8988T (cell line): ENCODE measurements around the gene NPEPL1.
"Not testable (repeated sequence)": the region's sequence is repeated elsewhere in the genome, so short reads cannot be mapped to it uniquely, and the experiment has no call there.

Experiments used
- DNase-seq: peaks from one replicate; pipeline ENCODE4 v3.0.0; 2011

NPEPL1 gene

DNA sequence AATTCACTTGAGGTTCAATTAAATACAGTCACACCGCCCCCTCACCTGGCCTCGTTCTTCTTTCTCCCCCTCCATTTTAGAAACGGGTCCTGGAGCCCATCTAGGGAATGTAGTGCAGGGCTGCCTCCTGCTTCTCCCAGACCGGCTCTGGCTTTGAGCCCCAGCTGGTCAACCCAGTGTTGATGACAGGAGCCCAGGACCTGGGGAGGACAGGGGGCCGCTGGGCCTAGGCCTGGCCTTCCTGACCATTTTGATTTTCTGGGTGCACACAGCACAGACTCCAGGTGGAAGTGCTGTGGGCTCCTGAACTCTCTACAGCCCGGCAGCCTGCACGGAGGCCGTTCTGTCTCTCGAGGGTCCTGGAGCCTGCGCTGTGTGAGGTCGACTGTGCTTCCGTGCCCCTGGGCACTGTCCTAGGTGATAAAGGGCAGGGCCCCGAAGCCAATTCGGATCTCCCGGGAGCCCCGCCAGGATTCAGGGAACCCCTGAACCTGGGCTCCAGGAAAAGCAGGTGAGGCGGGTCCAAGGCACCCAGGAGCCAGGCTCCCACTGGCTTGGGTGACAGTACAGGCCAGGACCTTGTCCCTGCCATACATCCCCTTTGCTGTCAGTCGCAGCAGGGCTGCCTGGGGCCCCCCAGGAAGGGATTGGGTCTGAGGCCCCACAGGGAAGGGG lies 23.3 kb downstream of the NPEPL1 start:
- DNase-seq, result no peak

DNA sequence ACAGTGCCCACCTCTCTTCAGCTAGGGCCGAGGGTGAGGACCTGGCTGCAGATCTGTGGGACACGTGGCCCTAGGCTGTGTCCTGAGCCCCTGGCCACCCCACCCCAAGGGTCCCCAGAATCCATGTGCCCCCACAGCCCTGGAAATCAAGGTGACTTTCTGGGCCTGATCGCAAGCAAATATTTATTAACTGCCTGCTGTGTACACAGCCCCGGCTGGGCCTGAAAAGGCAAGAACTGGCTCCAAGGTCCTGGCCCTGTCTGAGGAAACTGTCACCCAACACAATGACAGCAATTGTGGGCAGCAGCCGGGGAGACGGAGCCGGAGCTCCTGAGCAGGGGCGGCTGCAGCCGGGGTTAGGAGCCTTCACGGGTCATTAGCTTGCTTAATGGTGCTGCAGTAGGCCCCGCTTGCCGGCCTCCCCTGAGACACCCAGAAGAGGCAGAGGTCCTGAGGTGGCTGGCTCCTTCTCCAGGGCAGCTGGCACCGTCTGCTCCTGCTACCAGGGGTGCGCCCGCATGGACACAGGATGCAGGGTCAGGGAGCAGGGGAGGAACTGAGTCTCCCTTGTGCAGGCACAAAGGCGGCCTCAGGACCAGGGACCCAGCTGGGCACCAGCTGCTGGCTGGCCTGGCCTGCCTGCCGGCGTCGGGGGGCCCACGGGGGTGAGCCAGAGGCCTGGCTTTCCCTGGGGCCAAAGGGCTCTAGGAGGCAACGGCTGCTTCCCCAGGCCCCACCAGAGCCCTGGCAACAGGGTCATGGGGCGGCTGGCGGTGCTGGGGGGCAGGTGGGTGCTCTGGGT lies 24.1 kb downstream of the NPEPL1 start:
- peak; percentile 14 for DNase-seq

DNA sequence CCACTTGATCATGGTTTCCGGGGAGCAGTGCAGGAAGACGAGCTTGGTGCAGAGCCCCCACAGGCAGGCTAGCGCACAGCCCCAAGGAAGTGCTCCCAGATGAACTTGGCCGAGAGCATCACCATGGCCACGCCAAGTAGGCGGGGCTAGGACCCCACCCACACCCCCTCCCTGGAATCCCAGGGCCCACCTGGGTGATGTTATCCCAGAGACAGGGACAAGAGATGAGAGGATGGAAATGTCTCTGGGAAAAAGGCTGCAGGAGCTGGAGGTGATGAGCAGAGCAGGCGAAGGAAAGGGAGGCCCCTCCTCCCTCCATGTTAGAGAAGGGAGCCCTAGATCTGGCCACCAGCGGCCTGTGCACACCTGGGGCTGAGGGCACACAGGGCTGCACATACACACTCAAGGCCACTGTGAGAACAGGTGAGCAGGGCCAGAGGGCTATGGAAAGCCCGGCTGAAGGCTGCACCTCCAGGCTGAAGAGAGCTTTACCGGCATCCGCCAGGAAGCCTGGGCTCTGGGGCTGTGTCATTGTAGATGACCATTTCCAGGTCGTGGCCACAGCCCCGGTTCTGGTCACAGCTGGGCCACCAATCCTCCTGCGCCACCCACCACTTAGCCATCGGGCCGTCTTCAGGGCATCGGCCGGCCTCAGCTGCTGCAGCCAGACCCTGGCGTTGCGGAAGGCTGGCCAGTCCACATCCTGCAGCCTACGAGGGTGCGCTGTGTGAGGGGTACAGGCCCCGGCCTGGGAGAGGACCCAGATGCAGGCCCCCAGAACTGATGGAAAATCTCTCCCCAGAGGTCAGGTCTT lies 24.9 kb downstream of the NPEPL1 start:
- DNase-seq, result no peak

DNA sequence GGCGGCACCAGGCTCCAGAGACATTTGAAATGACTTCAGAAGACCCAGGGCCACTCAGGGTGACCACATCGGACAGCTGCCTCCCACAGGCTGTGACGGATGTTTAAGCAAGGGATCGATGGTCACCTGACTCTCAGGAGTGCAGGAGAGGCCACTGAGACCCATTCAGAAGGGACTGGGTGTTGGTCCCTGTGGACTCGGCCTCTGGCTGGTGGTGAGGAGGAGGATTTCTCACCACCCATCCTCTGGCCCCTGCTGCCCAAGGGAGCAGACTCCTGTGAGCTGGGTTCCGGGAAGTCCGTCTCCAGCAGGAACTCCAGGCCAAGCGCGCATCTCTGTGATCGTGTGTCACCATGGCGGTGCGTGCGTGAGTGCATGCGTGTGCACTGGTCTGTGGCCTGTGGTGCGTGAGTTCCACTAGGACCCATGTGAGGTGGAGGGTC lies 25.5 kb downstream of the NPEPL1 start:
- no peak for DNase-seq

DNA sequence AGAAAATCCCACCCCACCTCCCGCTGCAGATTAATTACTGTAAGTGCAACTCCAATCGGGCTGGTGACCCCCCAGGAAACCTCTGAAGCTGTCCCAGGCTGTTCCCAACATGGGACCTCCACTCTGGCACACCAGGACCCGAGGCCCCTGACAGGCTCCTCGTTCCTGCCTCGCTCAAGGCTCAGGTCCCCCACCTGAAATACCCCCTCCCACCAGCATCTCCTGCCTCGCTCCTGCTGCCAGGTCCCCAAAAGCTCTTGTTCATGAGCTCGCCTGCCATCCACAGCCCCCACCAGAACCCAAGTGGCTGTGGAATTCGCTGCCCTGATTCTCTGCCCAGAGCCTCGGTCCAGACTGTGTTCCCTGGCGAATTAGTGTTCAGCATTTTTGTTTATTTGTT lies 26.1 kb downstream of the NPEPL1 start:
- DNase-seq, result no peak

DNA sequence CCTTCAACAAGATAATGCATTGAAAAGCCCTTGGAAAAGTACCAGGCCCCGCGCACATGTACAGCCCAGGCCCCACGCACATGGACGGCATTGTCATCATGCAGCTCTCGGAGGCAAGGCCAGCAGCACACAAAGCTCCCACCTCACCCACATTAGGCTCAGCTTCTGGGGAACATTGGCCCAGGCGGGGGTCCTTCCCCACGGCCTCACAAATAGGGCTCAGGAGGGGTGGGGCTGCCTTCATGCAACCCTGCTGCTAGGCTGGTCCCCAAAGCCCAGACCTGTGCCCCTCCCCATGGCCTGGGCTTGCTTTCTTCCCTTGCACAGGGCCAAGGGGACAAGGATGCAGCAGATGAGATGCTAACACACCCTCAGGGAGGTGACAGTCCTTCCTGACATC lies 26.7 kb downstream of the NPEPL1 start:
- DNase-seq, result no peak

DNA sequence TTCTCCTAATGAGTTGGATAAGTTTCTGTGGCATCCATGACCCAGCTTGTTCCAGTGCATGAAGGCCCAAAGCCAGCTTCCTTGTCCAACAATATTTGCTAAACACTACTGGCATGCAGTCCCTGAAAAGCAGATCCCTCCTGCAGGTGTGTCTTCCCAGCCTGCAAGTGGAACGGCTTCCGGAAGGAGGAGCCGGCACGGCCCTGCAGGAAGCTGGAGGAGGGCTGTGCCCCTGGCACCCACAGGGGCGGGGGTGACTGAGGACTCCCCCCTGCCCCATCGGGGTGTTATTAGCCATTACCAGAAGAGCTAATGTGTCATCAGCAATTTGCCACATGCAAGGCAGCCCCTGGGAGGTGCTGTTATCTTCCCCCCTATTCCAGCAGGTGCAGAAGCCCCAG lies 27.4 kb downstream of the NPEPL1 start:
- DNase-seq, result no peak

DNA sequence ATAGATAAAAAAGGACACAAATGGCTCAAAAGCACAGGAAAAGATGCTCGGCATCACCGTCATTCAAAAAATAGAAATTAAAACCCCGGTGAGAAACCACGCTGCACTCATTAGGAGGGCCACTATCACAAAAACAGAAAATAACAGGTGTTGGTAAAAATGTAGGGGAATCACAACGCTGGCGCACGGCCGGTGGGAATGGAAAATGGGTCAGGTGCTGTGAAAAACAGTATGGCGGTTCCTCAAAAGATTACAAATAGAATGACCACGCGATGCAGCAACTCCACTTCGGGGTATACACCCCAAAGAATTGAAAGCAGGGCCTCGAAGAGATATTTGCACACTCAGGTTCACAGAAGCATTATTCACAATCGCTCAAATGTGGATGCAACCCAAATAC lies 28.3 kb downstream of the NPEPL1 start:
- DNase-seq, result no peak

DNA sequence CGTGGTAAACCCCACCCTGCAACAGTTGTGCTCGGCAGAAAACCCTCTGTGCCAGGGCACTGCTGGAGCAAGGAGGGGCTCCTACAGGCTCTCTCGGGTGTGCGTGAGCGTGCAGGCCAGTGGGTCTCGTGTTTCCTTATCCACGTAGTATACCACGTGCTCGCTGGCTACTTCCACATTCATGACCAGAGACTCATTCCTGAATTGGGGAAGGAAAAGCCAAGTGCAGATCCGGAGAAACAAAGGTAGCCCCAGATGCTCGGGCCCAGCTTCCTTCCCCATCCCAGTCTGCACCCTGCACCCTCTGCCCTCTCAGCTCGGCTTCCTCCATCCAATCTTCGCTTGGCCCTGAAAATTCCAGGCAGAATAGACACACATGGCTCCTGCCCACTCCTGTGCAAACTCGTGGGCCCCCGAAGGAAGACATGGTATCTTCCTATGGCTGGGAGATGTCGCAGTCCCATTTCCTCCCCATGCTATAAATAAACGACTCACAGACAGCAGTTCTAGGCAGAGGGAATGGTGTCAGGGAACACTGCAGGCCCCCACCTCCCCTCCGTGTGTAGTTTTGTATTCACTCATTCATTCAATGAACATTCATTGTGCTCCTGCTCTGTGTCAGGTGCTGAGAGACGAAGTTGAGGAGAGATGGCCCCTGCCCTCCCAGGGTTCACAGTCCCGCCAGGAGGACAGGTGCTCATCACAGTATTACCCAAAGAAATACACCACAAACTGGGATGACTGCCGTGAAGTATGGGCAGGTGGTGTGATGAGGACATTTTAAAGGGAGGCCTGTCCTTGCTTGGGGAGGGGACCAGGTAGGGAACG lies 29.6 kb downstream of the NPEPL1 start:
- no peak for DNase-seq

DNA sequence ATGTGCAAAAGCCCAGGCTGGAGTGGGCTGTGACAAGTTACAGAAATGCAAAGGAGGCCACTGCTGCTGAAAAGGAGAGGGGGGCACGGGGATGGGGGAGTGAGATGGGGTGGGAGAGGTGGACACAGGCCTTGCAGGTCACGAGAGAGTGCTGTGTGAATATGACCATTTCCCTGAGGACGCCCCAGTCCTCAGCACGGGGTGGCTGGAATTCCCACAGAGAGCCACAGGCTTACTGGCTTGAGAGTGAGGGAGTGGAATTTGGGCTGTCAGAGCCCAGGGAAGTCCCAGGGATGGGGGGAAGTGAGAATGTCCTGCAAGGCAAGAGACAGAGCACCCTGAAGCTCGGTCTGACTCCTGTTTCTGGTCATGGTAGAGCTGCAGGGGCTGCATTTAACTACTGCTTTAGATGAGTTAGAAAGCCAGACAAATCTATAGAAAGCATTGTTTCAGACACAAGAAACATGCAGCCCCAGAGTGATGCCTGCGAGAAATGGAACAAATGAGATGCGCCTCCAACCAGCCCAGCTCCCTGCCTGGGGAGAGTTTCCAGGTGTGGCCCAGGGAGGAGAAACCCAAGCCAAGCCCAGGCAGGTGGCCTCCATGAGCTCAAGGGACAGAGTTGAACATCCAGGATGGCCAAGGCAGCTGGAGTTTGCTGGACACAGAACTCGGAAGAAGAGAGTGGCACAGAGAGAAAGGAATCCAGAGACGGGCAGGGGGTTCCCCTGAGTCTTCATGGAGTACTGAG lies 30.5 kb downstream of the NPEPL1 start:
- DNase-seq, result no peak

DNA sequence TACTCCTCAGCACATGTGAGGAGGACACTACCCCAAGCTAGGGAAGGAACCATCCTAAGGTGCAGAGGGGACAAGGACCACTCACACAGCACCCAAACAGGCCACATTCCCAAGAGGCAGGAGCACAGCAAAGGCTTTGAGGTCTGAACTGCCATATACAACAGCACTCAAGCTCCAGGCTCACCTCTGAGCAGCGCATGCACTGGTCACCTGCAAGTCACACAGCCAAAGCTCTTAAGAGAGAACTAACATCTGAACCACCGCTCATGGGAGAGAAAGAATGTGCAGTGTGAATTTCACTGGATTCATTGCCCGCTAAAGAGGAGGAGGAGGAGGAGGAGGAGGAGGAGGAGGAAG lies 31.0 kb downstream of the NPEPL1 start:
- no peak for DNase-seq

DNA sequence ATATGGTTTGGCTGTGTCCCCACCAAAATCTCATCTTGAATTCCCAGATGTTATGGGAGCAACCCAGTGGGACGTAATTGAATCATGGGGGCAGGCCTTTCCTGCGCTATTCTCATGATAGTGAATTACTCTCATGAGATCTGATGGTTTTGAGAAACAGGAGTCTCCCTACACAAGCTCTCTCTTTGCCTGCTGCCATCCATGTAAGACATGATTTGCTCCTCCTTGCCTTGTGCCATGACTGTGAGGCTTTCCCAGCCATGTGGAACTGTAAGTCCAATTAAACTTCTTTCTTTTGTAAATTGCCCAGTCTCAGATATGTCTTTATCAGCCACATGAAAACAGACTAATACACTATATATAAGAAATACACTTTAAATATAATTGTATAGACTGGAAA lies 33.6 kb downstream of the NPEPL1 start:
- DNase-seq, result not testable (repeated sequence)

DNA sequence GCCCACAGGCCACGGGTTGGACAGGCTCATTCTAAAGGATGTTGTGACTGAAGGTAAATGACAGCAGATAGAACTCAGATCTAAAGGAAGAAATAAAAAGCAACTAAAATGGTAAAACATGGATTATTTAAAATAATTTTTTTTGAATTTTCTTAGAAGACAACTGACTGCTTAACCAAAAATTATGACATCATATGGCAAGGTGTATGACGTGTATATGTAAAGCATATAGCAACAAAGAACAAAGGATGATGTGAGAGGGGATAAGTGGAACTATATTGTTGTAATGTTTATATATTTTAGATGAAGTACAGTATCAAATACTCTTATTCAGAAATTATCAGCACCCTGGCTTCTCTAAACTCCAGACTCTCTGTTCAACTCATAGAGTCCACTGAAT lies 38.6 kb downstream of the NPEPL1 start:
- DNase-seq, result no peak

DNA sequence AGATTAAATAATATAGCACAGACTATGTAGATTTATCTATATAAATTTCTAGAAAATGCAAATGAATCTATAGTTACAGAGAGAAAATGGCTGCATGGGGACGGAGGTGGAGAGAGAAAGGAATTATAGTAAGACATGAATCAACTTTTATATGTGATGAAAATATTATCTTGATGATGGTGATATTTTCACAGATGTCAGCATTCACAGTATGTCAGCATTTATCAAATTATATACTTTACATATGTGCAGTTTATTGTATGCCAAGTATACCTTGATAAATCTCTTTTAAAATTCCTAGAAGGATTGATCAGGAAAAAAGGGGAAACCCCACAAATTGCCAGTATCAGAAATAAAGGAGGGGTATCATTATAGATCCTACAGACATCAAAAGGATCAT lies 44.6 kb downstream of the NPEPL1 start:
- no peak for DNase-seq

DNA sequence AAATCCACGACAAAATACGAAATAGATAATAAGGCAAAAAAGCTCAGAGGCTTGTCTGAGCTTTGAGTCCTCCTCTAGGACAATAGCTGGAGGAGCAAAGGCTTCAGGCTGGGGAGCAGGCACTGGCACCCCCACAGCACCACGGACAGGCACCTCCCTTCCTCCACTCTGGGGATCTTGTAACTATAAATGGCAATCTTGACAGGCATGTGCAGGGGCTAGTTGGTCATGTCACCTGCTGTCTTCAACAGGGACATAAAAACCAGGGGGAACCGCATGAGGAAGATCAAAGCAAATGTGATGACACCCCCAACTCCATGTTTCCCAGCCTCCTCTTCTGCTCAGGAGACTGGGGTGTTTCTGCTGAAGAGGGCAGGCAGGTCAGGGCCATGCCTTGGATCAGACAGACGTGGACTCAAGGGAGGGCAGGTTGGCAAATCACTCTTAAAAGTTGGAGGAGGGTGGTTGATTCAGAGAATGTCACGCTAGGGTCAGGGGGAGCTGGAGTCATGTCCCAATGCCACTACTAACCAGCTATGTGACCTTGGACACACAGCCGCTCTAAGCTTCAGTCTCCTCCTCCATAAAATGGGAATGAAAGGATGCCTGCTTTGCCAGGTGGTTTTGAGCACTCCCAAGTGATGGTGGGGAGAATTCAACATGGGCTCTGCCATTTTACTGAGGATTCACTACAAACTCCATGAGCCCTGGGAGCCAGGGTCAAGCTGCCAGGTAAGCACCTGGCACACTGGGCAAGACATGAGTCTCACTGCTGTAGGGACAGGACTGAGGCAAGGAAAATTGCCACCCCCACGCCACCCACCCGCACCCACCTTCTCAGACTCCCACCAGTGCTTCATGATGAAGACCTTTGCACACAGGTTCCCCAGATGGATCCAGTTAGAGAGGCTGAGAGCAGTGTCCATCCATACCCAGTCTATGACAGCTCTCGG lies 48.0 kb downstream of the NPEPL1 start:
- DNase-seq, result no peak

DNA sequence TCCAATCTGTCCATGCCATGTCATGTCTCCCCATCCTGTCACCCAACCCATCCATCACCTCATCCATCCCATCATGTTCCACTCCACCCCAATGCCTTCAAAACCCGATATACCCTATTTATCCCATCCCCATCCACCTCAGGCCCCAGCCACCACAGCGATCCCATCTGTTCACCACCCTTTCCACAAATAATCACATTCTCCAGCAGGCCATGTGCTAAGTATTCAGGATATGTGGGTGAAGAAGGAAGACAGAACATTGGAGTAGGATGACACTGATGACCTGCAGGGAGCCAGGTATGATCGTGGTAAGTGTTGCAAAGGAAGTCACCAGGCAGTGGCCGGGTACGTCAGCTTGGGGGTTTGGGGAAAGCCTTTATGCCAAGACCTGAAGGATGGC lies 48.8 kb downstream of the NPEPL1 start:
- no peak for DNase-seq

DNA sequence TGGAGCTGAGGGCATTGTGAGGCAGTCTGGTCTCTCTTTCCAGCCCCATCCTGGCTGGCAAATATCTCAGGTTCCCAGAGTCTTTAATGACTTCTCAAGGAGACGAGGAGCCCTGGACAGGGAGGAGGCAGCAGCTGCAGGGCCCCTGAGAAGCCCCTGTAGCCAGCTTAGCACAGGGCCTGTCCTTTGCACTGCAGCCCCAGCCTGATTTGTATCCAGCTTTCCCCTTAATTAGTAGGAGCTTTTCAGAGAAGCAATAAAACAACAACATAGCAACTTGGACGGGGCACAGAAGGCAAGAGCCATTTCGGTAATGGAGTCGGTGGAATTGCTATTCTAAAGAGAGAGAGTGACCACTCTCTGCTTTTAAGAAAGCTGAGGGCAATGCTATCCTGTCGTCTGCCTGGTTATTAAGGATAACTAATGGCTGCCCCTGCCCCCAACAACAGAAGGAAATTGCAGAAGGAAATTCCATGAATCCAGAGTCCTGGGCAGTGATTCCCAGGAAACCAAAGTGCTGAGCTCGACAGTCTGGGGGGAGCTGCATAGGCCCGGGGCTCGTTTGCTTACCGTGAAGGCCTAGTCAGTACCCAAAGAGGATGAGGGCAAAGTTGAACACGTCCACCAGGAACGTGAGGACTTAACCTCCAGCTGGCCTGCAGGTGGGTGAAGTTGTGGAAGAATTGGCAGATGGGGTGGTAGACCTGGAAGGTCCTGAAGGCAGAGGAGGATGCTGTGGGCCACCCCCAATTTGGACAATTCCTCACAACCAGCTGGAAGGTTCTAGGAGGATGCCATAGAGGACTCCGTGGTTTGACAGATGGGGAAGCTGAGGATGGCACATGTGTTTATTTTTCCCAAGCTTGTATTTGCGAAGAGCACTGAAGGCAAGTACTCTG lies 50.3 kb downstream of the NPEPL1 start:
- no peak for DNase-seq

DNA sequence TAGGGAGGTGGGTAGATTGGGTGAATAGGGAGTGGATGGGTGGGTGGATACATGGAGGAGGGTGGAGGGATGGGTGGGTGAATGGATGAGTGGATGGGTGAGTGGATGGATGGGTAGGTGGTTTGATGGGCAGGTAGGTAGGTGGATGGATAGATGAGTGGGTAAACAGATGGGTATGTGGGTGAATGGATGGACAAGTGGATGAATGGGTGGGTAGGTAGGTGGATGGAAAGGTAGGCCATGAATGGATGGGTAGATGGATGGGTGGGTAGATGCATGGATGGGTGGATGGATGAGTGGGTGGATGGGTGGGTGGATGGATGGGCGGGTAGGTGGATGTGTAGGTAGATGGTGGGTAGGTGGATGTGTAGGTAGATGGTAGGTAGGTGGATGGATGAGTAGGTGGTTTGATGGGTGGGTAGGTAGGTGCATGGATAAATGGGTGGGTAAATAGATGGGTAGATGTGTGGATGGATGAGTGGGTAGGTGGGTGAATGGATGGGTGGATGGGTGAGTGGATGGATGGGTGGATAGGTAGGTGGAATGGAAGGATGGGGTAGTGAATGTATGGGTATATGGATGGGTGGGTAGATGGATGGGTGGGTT lies 51.4 kb downstream of the NPEPL1 start:
- no peak for DNase-seq

DNA sequence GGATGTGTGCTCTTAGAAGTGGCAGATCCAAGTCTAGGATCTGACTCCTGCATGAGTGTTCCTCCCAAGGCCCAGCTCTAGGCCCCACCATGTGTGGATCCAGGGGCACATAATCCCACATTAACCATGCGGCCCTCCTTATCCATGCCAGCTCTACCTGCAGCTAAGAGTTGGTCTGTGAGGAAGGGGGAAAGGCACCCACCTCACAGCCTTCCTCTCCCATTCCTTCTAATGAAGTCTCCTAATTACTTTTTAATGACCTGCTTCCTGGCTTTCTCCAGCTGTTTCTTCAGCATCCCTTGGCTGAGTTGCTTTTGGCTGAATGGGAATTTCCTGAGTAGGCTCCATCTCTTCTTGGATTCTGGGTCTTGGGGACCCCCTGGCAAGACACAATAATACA lies 52.2 kb downstream of the NPEPL1 start:
- no peak for DNase-seq
